SK-N-SH (cell line): ENCODE results near the gene NKX3-2. TPM values are rescaled to one million over a fixed set of nuclear protein-coding genes. Genes with fewer than 3 reads are reported as not detected.

Source experiments
- CTCF ChIA-PET: fragments of 300-600, 350-600 bp; formaldehyde crosslinking; extraction: SDS; loops from one replicate; lab custom pipeline; 2021; lab: Yijun Ruan, JAX
- POLR2A ChIA-PET: fragments of 350-600 bp; sonication (Branson Sonifier 250); formaldehyde crosslinking; extraction: SDS; loops from one replicate; lab custom pipeline; 2020; ENCODE audit warnings: antibody characterized with exemption, inconsistent platforms; lab: Yijun Ruan, JAX
- DNase-seq: peaks from one replicate; pipeline ENCODE4 v3.0.0; 2012
- H2AFZ ChIP-seq: fragments of 200-600 bp; sonication (generic); 2 replicates; pipeline ENCODE4 v1.8.1; 2016; ENCODE audit warnings: antibody characterized with exemption, mild to moderate bottlenecking, low read depth
- H3F3A ChIP-seq: fragments of 200-600 bp; sonication (generic); replicated peaks from 2 replicates; pipeline ENCODE3; 2016; ENCODE audit warnings: antibody characterized with exemption, mild to moderate bottlenecking; ENCODE audit not compliant: insufficient read depth
- H3K27ac ChIP-seq, 2 experiments: fragments of 200-500 bp in 1 of 2; fragments of 200-600 bp in 1 of 2; sonication (Bioruptor generic) in 1 of 2; sonication (generic), shearing (Covaris generic) in 1 of 2; 2 replicates each; pipeline versions ENCODE4 v1.5.1 to v1.6.1; 2014 to 2016; ENCODE audit warnings: low read depth in 2 of 2, inconsistent platforms in 1 of 2, low read length in 1 of 2, mild to moderate bottlenecking in 1 of 2, mixed read lengths in 1 of 2
- H3K27me3 ChIP-seq: fragments of 200-600 bp; sonication (generic), shearing (Covaris generic); 2 replicates; pipeline ENCODE4 v1.6.1; 2016; ENCODE audit warnings: mixed run types; ENCODE audit not compliant: insufficient read depth
- H3K36me3 ChIP-seq, 2 experiments: fragments of 200-500 bp in 1 of 2; fragments of 200-600 bp in 1 of 2; sonication (Bioruptor generic) in 1 of 2; sonication (generic) in 1 of 2; replicated peaks in 1 of 2; 2 replicates each; pipeline versions ENCODE3 to v1.5.1; 2014 to 2016; ENCODE audit warnings: low read length in 1 of 2, mild to moderate bottlenecking in 1 of 2; ENCODE audit not compliant: insufficient read depth in 2 of 2, control insufficient read depth in 1 of 2
- H3K4me1 ChIP-seq, 2 experiments: fragments of 200-500 bp in 1 of 2; fragments of 200-600 bp in 1 of 2; sonication (Bioruptor generic) in 1 of 2; sonication (generic), shearing (Covaris generic) in 1 of 2; 2 replicates each; pipeline versions ENCODE4 v1.5.1 to v1.6.1; 2014 to 2016; ENCODE audit warnings: low read depth in 1 of 2, low read length in 1 of 2, mixed run types in 1 of 2; ENCODE audit not compliant: insufficient read depth in 2 of 2, control insufficient read depth in 1 of 2
- H3K4me2 ChIP-seq: fragments of 200-600 bp; sonication (generic), shearing (Covaris generic); 2 replicates; pipeline ENCODE4 v1.6.1; 2017; ENCODE audit warnings: mixed run types
- H3K4me3 ChIP-seq, 2 experiments: fragments of 200-500 bp in 1 of 2; fragments of 200-600 bp in 1 of 2; sonication (Bioruptor generic) in 1 of 2; sonication (generic), shearing (Covaris generic) in 1 of 2; 2 replicates each; pipeline versions ENCODE4 v1.5.1 to v1.8.1; 2014 to 2016; ENCODE audit warnings: low read depth in 2 of 2, inconsistent platforms in 1 of 2, low read length in 1 of 2, mild to moderate bottlenecking in 1 of 2, mixed read lengths in 1 of 2, moderate library complexity in 1 of 2
- H3K79me2 ChIP-seq: fragments of 200-600 bp; sonication (generic); 2 replicates; pipeline ENCODE4 v1.8.1; 2017; ENCODE audit warnings: mild to moderate bottlenecking; ENCODE audit not compliant: insufficient read depth
- H3K9ac ChIP-seq: fragments of 200-600 bp; sonication (generic); 2 replicates; pipeline ENCODE4 v1.6.1; 2017; ENCODE audit warnings: mixed run types
- H3K9me2 ChIP-seq: fragments of 200-600 bp; sonication (generic); 2 replicates; pipeline ENCODE4 v1.6.1; 2017; ENCODE audit warnings: mixed run types
- H3K9me3 ChIP-seq: fragments of 200-600 bp; sonication (generic); 2 replicates; pipeline ENCODE4 v1.6.1; 2017; ENCODE audit warnings: mixed run types, mild to moderate bottlenecking, moderate library complexity
- H4K20me1 ChIP-seq: fragments of 200-600 bp; sonication (generic); 2 replicates; pipeline ENCODE4 v1.6.1; 2017; ENCODE audit warnings: mild to moderate bottlenecking, mixed run types; ENCODE audit not compliant: insufficient read depth
- CTCF ChIP-seq: fragments of 200-600 bp; sonication (generic); IDR thresholded peaks from 2 replicates; pipeline ENCODE4 v1.6.1; 2017; ENCODE audit warnings: antibody characterized with exemption, mild to moderate bottlenecking, moderate library complexity
- EP300 ChIP-seq, 2 experiments: IDR thresholded peaks; 2 replicates each; pipeline versions ENCODE4 v1.4.0 to v1.6.1; 2012; ENCODE audit warnings: borderline replicate concordance in 1 of 2, low read depth in 1 of 2, low read length in 1 of 2
- FOSL2 ChIP-seq: IDR thresholded peaks from 2 replicates; pipeline ENCODE4 v1.4.0; 2012; ENCODE audit warnings: low read depth, mild to moderate bottlenecking, moderate library complexity, borderline replicate concordance
- FOXJ3 ChIP-seq: sonication (generic); formaldehyde crosslinking; IDR thresholded peaks from 2 replicates; pipeline ENCODE4 v1.5.1; 2020; ENCODE audit warnings: mild to moderate bottlenecking, missing genetic modification reagents
- MAX ChIP-seq: IDR thresholded peaks from 2 replicates; pipeline ENCODE4 v1.4.0; 2012; ENCODE audit warnings: low read depth
- MEF2A ChIP-seq: IDR thresholded peaks from 2 replicates; pipeline ENCODE4 v1.4.0; 2012; ENCODE audit warnings: low read depth, borderline replicate concordance
- NRF1 ChIP-seq: IDR thresholded peaks from 2 replicates; pipeline ENCODE4 v1.6.1; 2012; ENCODE audit warnings: low read depth, mild to moderate bottlenecking, low read length
- PBX3 ChIP-seq: IDR thresholded peaks from 2 replicates; pipeline ENCODE4; 2012
- RAD21 ChIP-seq: IDR thresholded peaks from 2 replicates; pipeline ENCODE4 v1.6.1; 2012; ENCODE audit warnings: mild to moderate bottlenecking, low read length
- RCOR1 ChIP-seq: fragments of 150-350 bp; IDR thresholded peaks from 2 replicates; pipeline ENCODE4 v1.6.1; 2017; ENCODE audit warnings: antibody characterized with exemption, low read length
- REST ChIP-seq: IDR thresholded peaks from 2 replicates; pipeline ENCODE4 v1.6.1; 2012; ENCODE audit warnings: mild to moderate bottlenecking, low read depth, low read length, moderate library complexity
- TCF12 ChIP-seq: IDR thresholded peaks from 2 replicates; pipeline ENCODE4 v1.4.0; 2012
- polyA plus RNA-seq, 3 experiments: library from polyadenylated mRNA; depleted of rRNA; stranded (reverse); fragments of >200 nt; gene quantifications; 2 replicates each; pipeline ENCODE4 v1.2.3, GENCODE V29; 2012

NKX3-2 gene
- polyA plus RNA-seq, 1 of the 3 experiments (the other 2 are of a cell fraction): 0.15 TPM

- CTCF ChIA-PET: interaction anchor here (1.0 to 1.1 kb wide), 2 partner anchors 12 to 659 kb away, joined by 3 to 4 read pairs; no protein-coding TSS in a partner anchor
- DNase-seq: no peak
- Histone ChIP-seq H3K4me3 (no peak overlapping the region), H3K27me3 (no peaks in the 10 kb centered on the region), H3K4me1 (no peaks in the 10 kb centered on the region), H2AFZ (no peak overlapping the region), H3K79me2 (no peaks in the 10 kb centered on the region), H4K20me1 (no peaks in the 10 kb centered on the region), H3K9me2 (no peaks in the 10 kb centered on the region), H3K4me2 (no peak overlapping the region), H3F3A (no peaks in the 10 kb centered on the region), H3K9ac (no peak overlapping the region), H3K36me3 (no peaks in the 10 kb centered on the region), H3K9me3 (no peaks in the 10 kb centered on the region), H3K27ac (no peak overlapping the region)
- POLR2A ChIA-PET: no interaction called here
- no peak for TF ChIP-seq REST
- TF ChIP-seq RAD21: no peak
- no peak for TF ChIP-seq PBX3
- TF ChIP-seq FOSL2: no peak
- TF ChIP-seq MAX: no peak
- no peak for TF ChIP-seq TCF12
- no peak for TF ChIP-seq NRF1
- no peak for TF ChIP-seq FOXJ3 (CRISPR knock-in tag)
- TF ChIP-seq EP300 (IDR thresholded peaks at IDR 0.05; ENCODE audit: borderline replicate concordance in 1 of 2, low read depth in 1 of 2, low read length in 1 of 2): no peak
- no peak for TF ChIP-seq CTCF
- TF ChIP-seq RCOR1: no peak
- no peak for TF ChIP-seq MEF2A
Measured at GRCh38 chr4:13511101-13511500, 33.2 kb downstream of the NKX3-2 start.
